GM12864 (cell line): ENCODE results near the gene HSD17B1.

Source experiments
- DNase-seq: peaks from one replicate; pipeline ENCODE4 v3.0.0-alpha.2; 2011; ENCODE audit warnings: low read depth
- H3K4me3 ChIP-seq: 2 replicates; pipeline ENCODE4 v1.5.1; 2011; ENCODE audit warnings: mild to moderate bottlenecking, low read depth, low read length, control low read depth
- TF ChIP-seq, protein P1 (sequence below): IDR thresholded peaks from 2 replicates; pipeline ENCODE4 v1.5.1; 2011; ENCODE audit warnings: low read depth, mild to moderate bottlenecking, moderate library complexity, low read length, control low read depth, inconsistent platforms; ENCODE audit errors: missing control alignments

Gene HSD17B1

DNA sequence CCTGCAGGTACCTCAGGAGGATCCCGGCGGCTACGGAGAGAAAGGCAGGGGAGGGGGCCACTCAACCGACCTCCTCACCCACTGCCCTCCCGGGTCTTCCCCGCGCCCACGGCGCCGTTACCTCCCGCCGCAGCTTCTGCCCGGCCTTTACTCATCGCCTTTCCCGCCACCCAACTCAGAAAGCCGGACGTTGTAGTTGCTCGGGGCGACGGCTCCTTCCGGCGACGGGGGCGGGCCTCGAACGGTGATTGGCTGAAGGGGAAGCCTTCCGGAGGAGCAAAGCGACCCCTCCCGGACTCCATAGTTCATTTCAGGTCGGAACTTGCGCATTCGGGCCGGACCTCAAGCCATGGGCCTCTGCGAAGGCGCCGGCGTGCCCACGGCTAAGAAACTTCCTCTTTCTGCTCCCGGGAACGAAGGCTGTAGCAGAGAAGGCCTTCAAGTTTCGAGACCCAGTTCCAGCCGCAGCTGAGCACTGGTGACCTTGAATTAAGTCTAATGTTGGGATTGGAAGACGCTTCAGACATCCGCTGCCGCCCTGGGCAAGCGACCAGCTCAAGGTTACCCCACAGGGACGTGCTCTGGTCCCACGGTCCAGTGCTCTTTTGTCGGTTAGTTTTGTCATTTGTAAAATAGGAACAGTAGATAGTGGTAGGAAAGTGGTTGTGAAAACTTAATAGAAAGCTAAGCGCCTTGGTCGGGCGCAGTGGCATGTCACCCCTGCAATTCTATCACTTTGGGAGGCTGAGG lies 25.0 kb downstream of the HSD17B1 start, which contains the start of gene PSMC3IP:
Gene PSMC3IP (minus strand): TSS at position 198 of the 750 bp plus-strand sequence. CDS start 43 bp downstream, at position 155.
- TF ChIP-seq, protein P1, sequence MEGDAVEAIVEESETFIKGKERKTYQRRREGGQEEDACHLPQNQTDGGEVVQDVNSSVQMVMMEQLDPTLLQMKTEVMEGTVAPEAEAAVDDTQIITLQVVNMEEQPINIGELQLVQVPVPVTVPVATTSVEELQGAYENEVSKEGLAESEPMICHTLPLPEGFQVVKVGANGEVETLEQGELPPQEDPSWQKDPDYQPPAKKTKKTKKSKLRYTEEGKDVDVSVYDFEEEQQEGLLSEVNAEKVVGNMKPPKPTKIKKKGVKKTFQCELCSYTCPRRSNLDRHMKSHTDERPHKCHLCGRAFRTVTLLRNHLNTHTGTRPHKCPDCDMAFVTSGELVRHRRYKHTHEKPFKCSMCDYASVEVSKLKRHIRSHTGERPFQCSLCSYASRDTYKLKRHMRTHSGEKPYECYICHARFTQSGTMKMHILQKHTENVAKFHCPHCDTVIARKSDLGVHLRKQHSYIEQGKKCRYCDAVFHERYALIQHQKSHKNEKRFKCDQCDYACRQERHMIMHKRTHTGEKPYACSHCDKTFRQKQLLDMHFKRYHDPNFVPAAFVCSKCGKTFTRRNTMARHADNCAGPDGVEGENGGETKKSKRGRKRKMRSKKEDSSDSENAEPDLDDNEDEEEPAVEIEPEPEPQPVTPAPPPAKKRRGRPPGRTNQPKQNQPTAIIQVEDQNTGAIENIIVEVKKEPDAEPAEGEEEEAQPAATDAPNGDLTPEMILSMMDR: peak; percentile 60
- peak within 1 kb of the TSS; percentile 66 for H3K4me3 ChIP-seq
- peak; percentile 85 for DNase-seq

DNA sequence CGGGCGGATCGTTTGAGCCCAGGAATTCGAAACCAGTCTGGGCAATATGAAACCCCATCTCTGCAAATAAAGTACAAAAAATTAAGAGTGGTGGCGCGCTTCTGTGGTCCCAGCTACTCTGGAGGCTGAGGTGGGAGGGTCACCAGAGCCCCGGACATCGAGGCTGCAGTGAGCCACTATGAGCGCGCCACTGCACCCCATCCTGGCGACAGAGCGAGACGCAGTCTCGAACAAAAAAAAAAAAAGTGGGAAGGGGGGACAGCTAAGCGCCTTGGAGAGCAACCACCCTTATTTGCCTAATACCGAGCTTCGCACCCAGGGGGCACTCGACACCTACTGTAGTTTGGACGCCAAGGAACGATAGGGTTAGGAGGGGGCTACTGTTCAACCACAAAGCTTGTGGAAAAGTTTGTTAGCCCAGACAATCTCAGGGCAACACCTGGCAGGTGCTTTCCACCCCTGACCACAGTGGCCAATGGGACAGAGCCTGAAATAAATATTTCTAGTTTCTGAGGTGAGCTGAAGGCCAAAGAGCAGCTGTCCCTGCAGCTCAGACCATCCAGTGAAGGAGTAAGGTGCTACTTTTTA lies 25.7 kb downstream of the HSD17B1 start:
- TF ChIP-seq, protein P1: peak; percentile 88

DNA sequence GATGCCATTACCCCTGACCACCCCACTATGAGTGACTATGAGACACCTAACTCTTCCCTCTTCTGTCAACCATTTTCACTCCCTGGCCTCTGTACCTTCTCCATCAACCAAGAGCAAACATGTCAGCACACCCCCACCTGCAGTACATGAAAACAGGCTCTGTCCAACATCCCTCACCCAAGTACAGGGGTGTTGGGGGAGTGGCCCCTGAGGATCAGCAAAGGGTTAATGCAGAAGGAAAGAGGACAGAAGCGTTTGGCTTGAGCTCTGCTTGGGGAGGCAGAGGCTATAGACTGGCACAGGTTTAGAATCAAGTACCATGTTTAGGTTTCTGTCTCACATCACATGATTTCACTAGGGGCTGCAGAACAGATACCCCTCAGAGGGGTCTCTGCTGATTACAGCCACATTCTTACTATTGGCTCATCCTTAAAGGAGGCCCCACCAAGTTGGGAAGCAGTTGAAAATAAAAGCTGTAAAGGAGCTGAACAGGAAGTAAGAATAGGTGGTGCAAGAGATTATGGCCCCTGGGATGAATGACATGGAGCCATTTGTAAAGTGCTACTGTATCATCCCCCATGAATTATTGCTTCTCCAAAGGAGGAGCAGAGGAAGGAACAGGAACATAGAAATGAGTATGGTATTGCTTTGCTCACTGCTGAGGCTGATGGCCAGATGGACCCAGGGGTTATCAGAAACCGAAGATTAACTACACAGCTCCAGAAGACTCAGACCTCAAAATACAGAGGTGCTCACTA lies 27.2 kb downstream of the HSD17B1 start:
- no peak overlapping the region for H3K4me3 ChIP-seq
- no peak for DNase-seq
- TF ChIP-seq, protein P1: no peak

More for the DNA sequence above, 25.7 kb downstream of the HSD17B1 start:
- H3K4me3 ChIP-seq: peak overlapping the region; percentile 66
- peak; percentile 91 for DNase-seq

DNA sequence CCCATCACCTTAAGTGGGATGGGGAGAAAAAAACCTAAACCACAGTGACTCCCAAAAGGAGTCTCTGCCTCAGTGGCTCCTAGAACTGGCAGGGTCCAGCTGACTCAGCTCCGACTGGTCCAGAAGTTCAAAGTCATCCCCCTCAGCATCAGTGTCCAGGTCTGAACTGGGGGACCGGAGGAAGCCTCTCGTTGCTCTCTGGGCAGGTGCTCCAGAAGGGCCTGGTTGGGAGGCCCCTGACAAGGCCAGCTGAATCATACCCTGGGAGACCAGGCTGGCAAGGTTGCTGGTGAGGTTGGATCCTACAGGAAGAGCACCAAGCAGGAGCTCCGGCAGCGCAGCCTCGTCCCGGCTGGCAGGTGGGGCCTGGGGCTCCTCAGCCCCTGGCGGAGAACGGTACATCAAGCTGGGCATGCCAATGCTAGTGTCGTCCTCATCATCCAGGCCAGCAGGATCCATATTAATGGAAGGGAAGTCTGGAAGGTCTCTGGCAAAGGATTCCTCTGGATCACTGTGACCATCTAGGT lies 29.1 kb downstream of the HSD17B1 start:
- DNase-seq: no peak
- no peak overlapping the region for H3K4me3 ChIP-seq
- TF ChIP-seq, protein P1: no peak

DNA sequence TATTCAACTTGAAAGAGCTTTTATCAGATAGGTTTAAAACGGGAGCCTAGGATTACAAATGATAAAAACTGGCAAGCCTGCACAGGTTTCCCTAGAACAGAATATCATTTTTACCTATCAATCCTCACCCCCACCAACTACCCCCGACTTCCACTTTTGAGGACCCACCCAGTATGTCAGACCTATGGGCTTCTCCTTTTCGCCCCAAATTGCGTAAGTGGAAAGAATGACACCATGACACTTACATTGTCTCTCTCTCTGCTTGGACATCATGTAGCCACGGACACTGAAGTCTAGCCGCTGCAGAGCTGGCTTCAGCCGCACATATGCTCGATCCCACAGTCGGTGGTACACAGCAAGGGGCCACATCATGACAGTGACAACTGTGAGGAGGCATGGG lies 32.2 kb downstream of the HSD17B1 start:
- no peak overlapping the region for H3K4me3 ChIP-seq
- TF ChIP-seq, protein P1: no peak
- no peak for DNase-seq

DNA sequence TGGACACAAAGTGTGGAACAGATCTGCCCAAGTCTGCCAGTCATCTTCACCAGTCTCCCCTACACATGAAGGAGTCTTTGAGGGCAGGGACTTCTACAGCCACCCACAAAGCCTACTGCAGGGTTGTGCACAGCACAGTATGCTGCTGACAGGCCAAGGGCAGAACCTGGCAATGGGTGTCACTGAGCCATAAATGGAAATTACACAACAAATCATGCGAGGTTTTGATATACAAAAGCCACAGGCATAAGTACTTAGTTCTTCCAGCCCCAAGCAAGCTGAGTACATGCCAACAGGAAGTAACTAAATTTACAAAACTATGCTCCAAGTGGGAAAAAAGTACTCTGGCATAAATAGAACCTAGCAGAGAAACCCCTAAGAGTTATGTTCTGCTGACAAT lies 32.6 kb downstream of the HSD17B1 start:
- DNase-seq: no peak

More for the DNA sequence above, 32.6 kb downstream of the HSD17B1 start:
- H3K4me3 ChIP-seq: no peak overlapping the region
- TF ChIP-seq, protein P1: no peak
